Activated CD4-positive, alpha-beta T cell treated with anti-CD3 and anti-CD28 coated beads, Interleukin-2, amount 50 U/mL, for 24 hours (primary cell): Measurements from ENCODE around the gene LAYN.

Source experiments
- DNase-seq, 2 donors: peaks; one replicate each; pipeline ENCODE4 v3.0.0-alpha.2; 2020; ENCODE audit warnings: low read depth in 1 of 2, low spot score in 1 of 2

Gene LAYN

GRCh38 chr11:111540114-111540936 lies at the start of gene LAYN:
Gene LAYN (plus strand): TSS chr11:111540720. CDS start chr11:111540844, 124 bp downstream.
- DNase-seq, result no peak

- DNase-seq, result no peak
Observed at GRCh38 chr11:111494040-111494439, 46.5 kb upstream of the LAYN start.

GRCh38 chr11:111499483-111499882 lies 41.0 kb upstream of the LAYN start:
- no peak for DNase-seq

- no peak for DNase-seq
Observed at GRCh38 chr11:111500481-111500880, 40.0 kb upstream of the LAYN start.

- no peak for DNase-seq
Observed at GRCh38 chr11:111502611-111503010, 37.9 kb upstream of the LAYN start.

GRCh38 chr11:111510311-111510710 lies 30.2 kb upstream of the LAYN start:
- DNase-seq, result no peak

- no peak for DNase-seq
Observed at GRCh38 chr11:111512296-111513239, 28.0 kb upstream of the LAYN start, which contains the start of gene BTG4. Gene BTG4 (minus strand): TSS chr11:111512386. CDS start chr11:111498776, 13,610 bp downstream.

GRCh38 chr11:111513240-111513605 lies 27.3 kb upstream of the LAYN start:
- no peak for DNase-seq

- no peak for DNase-seq
Observed at GRCh38 chr11:111514216-111515031, 26.1 kb upstream of the LAYN start, which contains the start of gene HOATZ. Gene HOATZ (plus strand): TSS chr11:111514778. CDS start chr11:111514785, 7 bp downstream.

GRCh38 chr11:111515591-111515990 lies 24.9 kb upstream of the LAYN start:
- DNase-seq, result no peak

GRCh38 chr11:111518668-111519067 lies 21.9 kb upstream of the LAYN start:
- no peak for DNase-seq

GRCh38 chr11:111520560-111520959 lies 20.0 kb upstream of the LAYN start:
- DNase-seq, result no peak

GRCh38 chr11:111521135-111521534 lies 19.4 kb upstream of the LAYN start:
- DNase-seq, result no peak

- DNase-seq, result no peak
Observed at GRCh38 chr11:111522426-111522825, 18.1 kb upstream of the LAYN start.

- no peak for DNase-seq
Observed at GRCh38 chr11:111523343-111523742, 17.2 kb upstream of the LAYN start.

- DNase-seq, result no peak
Observed at GRCh38 chr11:111524056-111524455, 16.5 kb upstream of the LAYN start.

- no peak for DNase-seq
Observed at GRCh38 chr11:111525456-111525855, 15.1 kb upstream of the LAYN start.

- no peak for DNase-seq
Observed at GRCh38 chr11:111526501-111526900, 14.0 kb upstream of the LAYN start.

GRCh38 chr11:111527279-111527678 lies 13.2 kb upstream of the LAYN start:
- DNase-seq, result no peak

GRCh38 chr11:111528557-111528956 lies 12.0 kb upstream of the LAYN start:
- DNase-seq, result no peak

GRCh38 chr11:111530091-111530490 lies 10.4 kb upstream of the LAYN start:
- DNase-seq, result no peak
